GM19043 (cell line): ENCODE data around the gene ELL.

Source experiments
- ATAC-seq: cut with Tn5 transposase; IDR thresholded peaks from one replicate; pipeline ENCODE4 v1.9.1; 2021; ENCODE audit warnings: low read depth; ENCODE audit not compliant: unreplicated experiment

ELL gene

DNA sequence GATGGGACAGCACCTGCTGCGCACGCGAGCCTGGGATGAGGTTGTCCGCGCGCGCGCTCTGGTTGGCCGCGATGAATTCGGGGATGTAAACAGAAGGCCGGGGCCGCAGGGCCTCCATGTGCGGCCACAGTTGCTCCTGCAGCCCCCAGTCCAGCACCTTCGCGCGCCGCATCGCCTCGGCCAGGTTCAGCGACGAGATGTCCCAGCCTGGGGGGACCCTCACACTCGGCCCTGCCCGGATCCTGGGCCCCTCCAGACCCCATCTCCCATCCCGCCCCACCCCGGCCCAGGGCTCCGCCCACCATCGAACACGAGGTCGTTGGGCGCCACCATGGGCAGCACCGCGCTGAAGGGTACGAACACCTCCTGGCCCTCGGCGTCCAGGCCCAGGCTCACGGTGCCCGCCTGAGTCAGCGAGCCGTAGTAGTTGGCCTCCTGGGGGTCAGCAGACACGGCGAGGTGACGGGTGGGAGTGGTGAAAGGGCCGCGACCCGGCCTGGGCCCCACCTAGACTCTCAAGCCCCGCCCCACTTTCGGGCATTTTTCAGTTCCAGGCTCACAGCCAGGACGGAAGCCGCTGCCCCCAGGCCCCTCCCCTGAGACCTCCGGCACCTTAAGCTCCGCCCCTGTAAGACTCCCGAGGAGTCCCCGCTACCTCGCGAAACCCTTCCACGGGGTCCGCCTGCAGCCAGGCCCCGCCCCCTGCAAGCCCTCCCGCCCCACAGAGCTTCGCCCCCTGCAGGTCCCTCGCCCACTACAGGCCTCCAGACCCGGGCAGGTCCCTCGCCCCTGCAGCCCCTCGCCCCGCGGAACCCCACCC lies 85.0 kb downstream of the ELL start:
- no peak for ATAC-seq

- no peak for ATAC-seq
Observed at GRCh38 chr19:18435842-18436670, 85.8 kb downstream of the ELL start.

DNA sequence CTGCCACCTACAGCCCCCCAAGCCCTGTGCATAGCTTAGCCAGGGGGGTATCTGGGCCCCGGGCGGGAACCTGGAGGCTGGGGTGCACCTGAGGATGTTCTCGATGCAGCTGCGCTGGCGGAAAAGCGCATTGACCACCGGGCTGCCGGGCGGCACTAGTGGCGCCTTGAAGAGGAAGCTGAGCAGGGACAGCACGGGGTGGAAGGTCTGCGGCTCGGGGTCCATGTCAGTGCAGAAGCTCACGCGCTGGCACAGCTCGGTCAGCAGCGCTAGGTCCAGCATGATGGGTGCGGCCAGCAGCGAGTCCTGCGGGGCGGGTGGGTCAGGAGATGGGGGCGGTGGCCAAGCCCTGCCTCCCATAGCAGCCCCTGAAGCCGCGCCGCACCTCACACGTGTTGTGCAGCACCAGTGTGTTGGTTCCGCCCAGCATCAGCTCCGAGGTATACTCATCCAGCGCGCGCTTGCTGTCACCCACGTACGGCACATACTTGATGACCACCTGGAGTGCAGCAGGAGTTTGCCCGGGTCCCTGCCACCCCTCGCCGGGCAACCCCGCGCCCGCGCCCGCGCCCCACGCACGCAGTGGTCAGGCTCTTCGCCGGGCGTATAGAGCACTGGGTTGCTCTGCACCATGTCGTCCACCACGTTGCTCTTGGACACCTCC lies 86.6 kb downstream of the ELL start:
- ATAC-seq = no peak

- ATAC-seq = no peak
Observed at GRCh38 chr19:18434411-18435175, 87.3 kb downstream of the ELL start.

- ATAC-seq = no peak
Observed at GRCh38 chr19:18433735-18434398, 88.0 kb downstream of the ELL start.

GRCh38 chr19:18433015-18433691 lies 88.7 kb downstream of the ELL start:
- no peak for ATAC-seq

- ATAC-seq = no peak
Observed at GRCh38 chr19:18432275-18433014, 89.4 kb downstream of the ELL start.

GRCh38 chr19:18431351-18432197 lies 90.3 kb downstream of the ELL start:
- ATAC-seq = no peak

DNA sequence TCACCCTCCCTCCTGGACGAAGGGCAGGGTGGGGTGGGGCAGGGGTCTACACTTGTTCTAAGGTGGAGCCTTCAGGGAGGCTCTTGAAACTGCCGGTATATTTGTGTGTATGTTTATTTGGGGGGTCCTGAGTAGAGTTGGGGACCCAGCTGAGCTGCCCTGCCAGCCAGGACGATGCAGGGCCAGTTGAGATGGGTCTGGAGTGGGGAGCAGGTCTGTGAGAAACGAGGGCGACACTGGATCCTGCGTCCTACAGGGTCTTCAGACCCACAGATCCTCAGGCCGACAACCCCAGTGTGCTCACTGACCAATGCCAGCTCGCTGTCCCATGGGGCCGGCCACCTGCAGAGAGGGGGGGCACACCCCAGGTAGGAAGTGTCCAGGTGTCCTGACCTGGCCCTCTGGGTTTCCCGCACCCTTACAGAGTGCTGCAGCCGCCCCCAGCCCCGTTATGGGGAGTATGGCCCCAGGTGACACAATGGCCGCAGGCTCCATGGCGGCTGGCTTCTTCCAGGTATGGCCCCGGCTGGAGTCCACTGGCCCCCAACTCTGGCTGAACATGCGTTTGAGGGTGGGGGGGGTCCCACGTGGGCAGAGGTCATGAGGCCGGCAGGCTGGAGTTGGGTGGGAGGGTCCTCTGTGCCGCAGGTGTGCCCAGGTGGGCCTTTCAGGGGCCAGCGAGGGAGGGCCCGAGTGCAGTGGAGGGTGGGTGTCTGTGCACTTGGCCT lies 91.3 kb downstream of the ELL start:
- ATAC-seq = no peak

DNA sequence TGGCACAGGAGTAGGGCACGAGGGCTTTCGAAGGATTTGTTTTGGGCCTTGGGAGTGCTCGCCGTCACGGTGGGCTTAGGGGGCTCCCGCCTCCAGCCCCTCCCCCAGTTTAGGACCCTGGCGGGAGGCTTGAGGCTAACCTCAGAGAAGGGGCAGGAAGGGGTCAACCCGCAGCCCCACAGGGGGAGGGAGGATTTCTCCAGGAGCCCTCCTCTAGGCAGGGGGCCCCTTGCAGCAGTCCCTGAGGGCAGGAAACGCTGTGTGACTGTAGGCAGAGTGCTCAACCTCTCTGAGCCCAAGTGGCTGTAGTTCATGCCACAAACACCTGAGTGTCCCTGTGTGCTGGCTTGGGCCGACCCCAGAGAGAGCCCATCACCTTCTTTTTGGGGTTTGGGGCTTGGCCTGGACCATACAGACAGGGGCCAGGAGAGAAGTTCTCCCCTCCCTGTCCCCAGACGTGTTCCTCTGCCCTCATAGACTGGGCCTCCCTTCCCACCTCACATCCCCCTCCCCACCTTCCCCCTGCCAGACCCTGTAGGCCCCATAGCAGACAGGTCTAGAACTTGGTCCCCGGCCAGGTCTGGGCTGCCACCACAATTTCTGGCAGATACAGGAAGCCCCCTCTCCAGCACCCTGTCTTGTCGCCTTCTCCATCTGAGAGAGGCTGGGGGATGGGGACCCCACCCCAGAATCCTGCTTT lies 92.0 kb downstream of the ELL start:
- no peak for ATAC-seq

DNA sequence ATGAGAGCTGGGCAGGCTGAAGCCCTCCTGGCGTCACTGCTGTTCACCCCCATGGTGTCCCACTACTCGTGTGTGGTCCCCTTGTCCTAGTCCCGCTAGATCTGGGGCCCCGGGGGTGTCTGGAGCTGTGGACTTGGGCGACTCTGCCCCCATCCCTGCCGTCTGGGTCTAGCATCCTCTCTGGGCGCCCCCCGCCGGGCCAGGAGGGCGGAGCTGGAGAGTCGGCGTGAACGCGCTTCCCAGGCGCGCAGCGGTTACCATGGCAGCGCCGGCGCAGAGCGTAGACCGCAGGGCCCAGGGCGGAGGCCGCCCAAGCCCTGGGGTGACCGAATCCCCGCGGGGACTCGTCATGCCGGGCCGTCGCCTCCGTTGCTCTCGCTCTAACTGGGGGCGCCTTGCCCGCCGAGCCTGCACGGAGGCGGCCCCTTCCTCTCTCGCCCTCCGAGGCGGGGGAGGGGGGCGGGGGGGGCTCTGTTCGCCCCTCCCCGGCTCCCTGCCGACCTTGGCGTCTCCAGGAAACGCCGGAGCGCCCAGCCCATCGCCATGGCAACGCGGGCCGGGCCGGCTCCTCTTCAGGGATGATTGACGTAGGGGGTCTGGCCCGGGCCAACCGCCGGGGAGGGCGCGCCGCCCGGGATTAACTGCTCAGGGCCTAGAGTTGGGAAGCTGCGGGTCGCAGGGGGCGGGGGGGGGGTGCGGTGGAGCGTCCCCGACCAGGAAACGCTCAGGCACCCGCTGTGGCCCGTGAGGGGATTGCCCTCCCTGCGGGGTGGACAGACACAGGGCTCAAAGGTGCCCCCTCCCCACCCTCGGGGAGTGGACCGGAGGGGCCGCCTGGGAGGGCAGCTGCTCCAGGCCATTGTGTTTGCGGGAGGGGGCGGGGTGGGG lies 92.8 kb downstream of the ELL start:
- ATAC-seq = peak; percentile 56

- ATAC-seq = no peak
Observed at GRCh38 chr19:18428173-18428786, 93.6 kb downstream of the ELL start.

DNA sequence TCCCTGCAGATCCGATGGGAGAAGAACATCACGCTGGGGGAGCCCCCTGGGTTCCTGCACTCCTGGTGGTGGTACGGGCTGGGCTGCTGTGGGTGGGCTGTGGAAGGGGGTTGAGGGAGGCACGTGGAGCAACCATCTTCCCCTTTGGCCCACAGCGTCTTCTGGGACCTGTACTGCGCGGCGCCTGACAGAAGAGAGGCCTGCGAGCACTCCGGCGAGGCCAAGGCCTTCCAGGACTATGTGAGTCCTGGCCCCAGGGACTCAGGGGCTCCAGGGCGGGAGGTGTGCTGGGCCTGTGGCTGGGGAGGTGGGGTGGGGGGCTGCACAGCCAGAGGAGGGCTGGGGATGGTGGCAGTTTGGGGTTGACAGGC lies 94.1 kb downstream of the ELL start:
- no peak for ATAC-seq

- ATAC-seq = no peak
Observed at GRCh38 chr19:18427080-18427742, 94.7 kb downstream of the ELL start.

DNA sequence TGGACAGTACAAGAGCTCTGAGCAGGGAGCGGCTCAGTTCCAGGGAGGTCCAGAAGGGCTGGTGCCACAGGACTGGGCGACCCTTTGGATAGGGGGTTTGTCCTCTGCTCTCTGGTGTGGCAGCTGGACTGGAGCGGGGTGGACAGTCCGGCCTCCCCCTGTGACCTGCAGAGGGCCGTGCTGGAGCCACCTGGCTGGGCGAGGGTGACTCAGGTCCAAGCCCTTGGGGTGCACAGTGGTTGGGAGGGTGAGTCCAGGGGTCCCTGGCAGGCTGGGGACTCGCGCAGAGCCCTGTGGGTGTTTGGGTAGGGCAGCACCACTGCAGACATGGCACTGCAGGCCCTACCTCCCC lies 95.5 kb downstream of the ELL start:
- no peak for ATAC-seq
